Cardiac septum (tissue), 1 donor: ENCODE data around the gene KRTAP13-4. TPM values are rescaled to one million over a fixed set of nuclear protein-coding genes. Genes with fewer than 3 reads are reported as not detected.

Experiments
- DNase-seq: peaks from one replicate; pipeline ENCODE4 v3.0.0-alpha.2; 2020; ENCODE audit warnings: low spot score
- intact Hi-C: fragments of 100-400 bp; cut with DNase I; formaldehyde crosslinking; loops from one replicate; pipeline ENCODE4 v1.14.0; 2022
- total RNA-seq: library from RNA; stranded (reverse); fragmentation: NEBNext Ultra II Directional; extraction: Animal tissue kit (Norgen Biotek cat#: 25700); gene quantifications from one replicate; pipeline ENCODE4 v1.2.1, GENCODE V29; 2021
- donor health status: DM: no; HTN: no; CAD: no.

Gene KRTAP13-4
- total RNA-seq, 1 donor from 2014 or later, result not detected

DNA sequence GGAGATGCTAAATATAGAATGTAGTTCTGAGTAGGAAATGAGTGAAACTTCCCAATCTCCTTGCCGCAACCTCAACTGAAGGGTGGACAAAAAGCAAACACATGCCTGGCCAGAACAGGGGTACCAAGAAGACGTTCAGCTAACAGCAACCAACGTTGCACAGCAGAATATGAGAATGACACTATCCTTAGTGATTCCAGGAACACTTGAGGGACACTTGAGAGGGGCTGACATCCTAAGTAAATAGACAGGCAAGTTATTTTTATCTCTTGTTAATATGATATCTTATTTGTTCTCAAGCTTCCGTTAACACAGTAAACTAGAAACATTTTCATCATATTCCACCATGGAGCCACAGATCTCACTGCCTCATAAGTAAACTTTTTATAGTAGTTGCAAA is 49.2 kb downstream of the KRTAP13-4 start:
- no peak for DNase-seq
- intact Hi-C loops, result no loop called here

- intact Hi-C loops, result no loop called here
- DNase-seq, result no peak
Measured at GRCh38 chr21:30480145-30480544, 50.1 kb downstream of the KRTAP13-4 start, which contains the start of gene KRTAP19-1. TSS of gene KRTAP19-1 (minus strand) at chr21:30480367. CDS start at chr21:30480317, 50 bp downstream.

Other genes with a start within 250 kb of the KRTAP13-4 start
- gene CLDN8, start 214.1 kb upstream of the KRTAP13-4 start, total RNA-seq, result not detected
- not detected for gene KRTAP24-1, start 147.3 kb upstream of the KRTAP13-4 start, total RNA-seq
- not detected for gene KRTAP25-1, start 140.7 kb upstream of the KRTAP13-4 start, total RNA-seq
- not detected for gene KRTAP26-1, start 109.9 kb upstream of the KRTAP13-4 start, total RNA-seq
- gene KRTAP27-1, start 92.5 kb upstream of the KRTAP13-4 start, total RNA-seq, result not detected
- not detected for gene KRTAP23-1, start 81.6 kb upstream of the KRTAP13-4 start, total RNA-seq
- not detected for gene KRTAP13-2, start 57.9 kb upstream of the KRTAP13-4 start, total RNA-seq
- not detected for gene KRTAP13-1, start 34.2 kb upstream of the KRTAP13-4 start, total RNA-seq
- gene KRTAP13-3, start 4.3 kb upstream of the KRTAP13-4 start, total RNA-seq, result not detected
- gene KRTAP15-1, start 10.1 kb downstream of the KRTAP13-4 start, total RNA-seq, result not detected
- not detected for gene KRTAP19-1, start 50.1 kb downstream of the KRTAP13-4 start, total RNA-seq
- not detected for gene KRTAP19-2, start 57.2 kb downstream of the KRTAP13-4 start, total RNA-seq
- not detected for gene KRTAP19-3, start 61.8 kb downstream of the KRTAP13-4 start, total RNA-seq
- gene KRTAP19-4, start 66.9 kb downstream of the KRTAP13-4 start, total RNA-seq, result not detected
- not detected for gene KRTAP19-5, start 71.9 kb downstream of the KRTAP13-4 start, total RNA-seq
- not detected for gene KRTAP19-6, start 111.6 kb downstream of the KRTAP13-4 start, total RNA-seq
- not detected for gene KRTAP19-7, start 131.1 kb downstream of the KRTAP13-4 start, total RNA-seq
- not detected for gene KRTAP22-2, start 160.2 kb downstream of the KRTAP13-4 start, total RNA-seq
- not detected for gene KRTAP6-3, start 162.2 kb downstream of the KRTAP13-4 start, total RNA-seq
- gene KRTAP6-2, start 168.7 kb downstream of the KRTAP13-4 start, total RNA-seq, result not detected
- not detected for gene KRTAP22-1, start 170.9 kb downstream of the KRTAP13-4 start, total RNA-seq
- gene KRTAP6-1, start 183.7 kb downstream of the KRTAP13-4 start, total RNA-seq, result not detected
- gene KRTAP20-1, start 186.2 kb downstream of the KRTAP13-4 start, total RNA-seq, result not detected
- not detected for gene KRTAP20-4, start 190.4 kb downstream of the KRTAP13-4 start, total RNA-seq
- gene KRTAP20-2, start 205.0 kb downstream of the KRTAP13-4 start, total RNA-seq, result not detected
- not detected for gene KRTAP20-3, start 212.6 kb downstream of the KRTAP13-4 start, total RNA-seq